ENCODE measurements around the gene TLK2. TPM values are rescaled to one million over a fixed set of nuclear protein-coding genes. Genes with fewer than 3 reads are reported as not detected.
"Not testable (repeated sequence)": the region's sequence is repeated elsewhere in the genome, so short reads cannot be mapped to it uniquely, and the experiment has no call there.

TLK2 gene
- polyA plus RNA-seq, 1 donor from 2014 or later = 63.9 TPM

DNA sequence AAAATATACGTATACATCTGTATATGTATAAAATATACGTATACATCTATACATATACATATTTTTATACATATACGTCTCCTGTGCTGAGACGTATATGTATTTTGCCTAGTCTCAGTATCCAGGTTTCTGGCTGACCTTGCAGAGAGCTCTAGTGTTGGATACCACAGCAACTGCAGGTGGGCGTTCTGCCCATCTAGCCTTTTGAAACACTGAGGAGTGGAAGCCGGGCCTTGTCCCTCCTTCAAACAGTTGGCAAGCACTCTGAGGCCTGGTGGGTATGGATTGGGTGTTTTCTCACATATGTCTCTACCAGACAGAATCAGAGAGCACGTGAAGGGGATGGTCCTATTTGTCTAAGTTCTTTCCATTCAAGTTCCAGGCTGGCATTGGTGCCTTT lies 109.5 kb downstream of the TLK2 start:
- Histone ChIP-seq H3K79me2 (replicated peaks; ENCODE audit: insufficient read depth, low read length) (no peaks in the 10 kb centered on the region), H4K20me1 (ENCODE audit: insufficient read depth) (no peaks in the 10 kb centered on the region), H3K27ac (ENCODE audit: low read length) (no peak overlapping the region), H3K27me3 (ENCODE audit: insufficient read depth, low read depth, low read length) (no peaks in the 10 kb centered on the region), H3K4me2 (ENCODE audit: low read length) (no peak overlapping the region), H3K9me2 (ENCODE audit: insufficient read depth, low read length) (no peaks in the 10 kb centered on the region), H3K4me3 (ENCODE audit: low read length) (no peak overlapping the region), H3F3A (ENCODE audit: insufficient read depth, low read length, poor library complexity, severe bottlenecking) (no peaks in the 10 kb centered on the region), H3K9me3 (ENCODE audit: low read length) (no peaks in the 10 kb centered on the region), H3K36me3 (ENCODE audit: insufficient read depth, low read length) (peaks cover 4% of the 10 kb centered on the region), H3K9ac (ENCODE audit: low read length) (no peak overlapping the region), H2AFZ (ENCODE audit: low read depth, low read length) (no peak overlapping the region)
- TF ChIP-seq POLR2AphosphoS5 (IDR thresholded peaks at IDR 0.05) (no peak), EZH2 (IDR thresholded peaks at IDR 0.05; ENCODE audit: borderline replicate concordance, insufficient read depth, low read length, poor library complexity, severe bottlenecking) (no peak), TAF1 (IDR thresholded peaks at IDR 0.05; ENCODE audit: low read depth) (no peak), EP300 (conservative IDR thresholded peaks at IDR 0.05; ENCODE audit: poor library complexity, severe bottlenecking) (no peak)
- TF ChIP-seq, protein P1, sequence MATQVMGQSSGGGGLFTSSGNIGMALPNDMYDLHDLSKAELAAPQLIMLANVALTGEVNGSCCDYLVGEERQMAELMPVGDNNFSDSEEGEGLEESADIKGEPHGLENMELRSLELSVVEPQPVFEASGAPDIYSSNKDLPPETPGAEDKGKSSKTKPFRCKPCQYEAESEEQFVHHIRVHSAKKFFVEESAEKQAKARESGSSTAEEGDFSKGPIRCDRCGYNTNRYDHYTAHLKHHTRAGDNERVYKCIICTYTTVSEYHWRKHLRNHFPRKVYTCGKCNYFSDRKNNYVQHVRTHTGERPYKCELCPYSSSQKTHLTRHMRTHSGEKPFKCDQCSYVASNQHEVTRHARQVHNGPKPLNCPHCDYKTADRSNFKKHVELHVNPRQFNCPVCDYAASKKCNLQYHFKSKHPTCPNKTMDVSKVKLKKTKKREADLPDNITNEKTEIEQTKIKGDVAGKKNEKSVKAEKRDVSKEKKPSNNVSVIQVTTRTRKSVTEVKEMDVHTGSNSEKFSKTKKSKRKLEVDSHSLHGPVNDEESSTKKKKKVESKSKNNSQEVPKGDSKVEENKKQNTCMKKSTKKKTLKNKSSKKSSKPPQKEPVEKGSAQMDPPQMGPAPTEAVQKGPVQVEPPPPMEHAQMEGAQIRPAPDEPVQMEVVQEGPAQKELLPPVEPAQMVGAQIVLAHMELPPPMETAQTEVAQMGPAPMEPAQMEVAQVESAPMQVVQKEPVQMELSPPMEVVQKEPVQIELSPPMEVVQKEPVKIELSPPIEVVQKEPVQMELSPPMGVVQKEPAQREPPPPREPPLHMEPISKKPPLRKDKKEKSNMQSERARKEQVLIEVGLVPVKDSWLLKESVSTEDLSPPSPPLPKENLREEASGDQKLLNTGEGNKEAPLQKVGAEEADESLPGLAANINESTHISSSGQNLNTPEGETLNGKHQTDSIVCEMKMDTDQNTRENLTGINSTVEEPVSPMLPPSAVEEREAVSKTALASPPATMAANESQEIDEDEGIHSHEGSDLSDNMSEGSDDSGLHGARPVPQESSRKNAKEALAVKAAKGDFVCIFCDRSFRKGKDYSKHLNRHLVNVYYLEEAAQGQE (IDR thresholded peaks at IDR 0.05; ENCODE audit: borderline replicate concordance) = no peak

DNA sequence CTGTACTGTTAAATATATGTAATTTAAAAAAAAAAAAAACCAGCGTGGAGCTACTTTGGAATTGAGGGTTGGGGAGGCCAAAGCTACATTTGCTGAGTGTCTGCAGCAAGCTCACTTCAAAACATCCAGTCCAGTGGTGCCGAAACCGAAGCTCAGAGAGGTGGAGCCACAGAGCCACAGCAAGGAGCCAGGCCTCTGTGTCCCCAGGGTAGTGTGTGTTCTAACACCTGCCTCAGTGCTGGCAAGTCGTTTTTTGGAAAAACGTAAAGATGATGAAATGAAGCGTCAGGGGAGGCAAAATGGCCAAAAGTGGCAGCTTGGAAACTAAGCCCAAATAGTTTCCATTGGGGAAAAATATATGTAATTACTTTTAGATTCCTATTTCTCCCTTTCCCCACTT lies 112.7 kb downstream of the TLK2 start:
- no peaks in the 10 kb centered on the region for H3K9me2 ChIP-seq (ENCODE audit: insufficient read depth, low read length)
- no peak overlapping the region for H3K9ac ChIP-seq (ENCODE audit: low read length)
- H3K9me3 ChIP-seq (ENCODE audit: low read length) = peaks cover 5% of the 10 kb centered on the region
- no peaks in the 10 kb centered on the region for H3F3A ChIP-seq (ENCODE audit: insufficient read depth, low read length, poor library complexity, severe bottlenecking)
- H3K36me3 ChIP-seq (ENCODE audit: insufficient read depth, low read length) = peaks cover 9% of the 10 kb centered on the region
- no peak overlapping the region for H3K4me3 ChIP-seq (ENCODE audit: low read length)
- no peak overlapping the region for H3K27ac ChIP-seq (ENCODE audit: low read length)
- no peaks in the 10 kb centered on the region for H3K27me3 ChIP-seq (ENCODE audit: insufficient read depth, low read depth, low read length)
- TF ChIP-seq POLR2AphosphoS5 (IDR thresholded peaks at IDR 0.05) (no peak), MXI1 (conservative IDR thresholded peaks at IDR 0.05; ENCODE audit: poor library complexity, severe bottlenecking) (no peak)
- H3K79me2 ChIP-seq (replicated peaks; ENCODE audit: insufficient read depth, low read length) = no peaks in the 10 kb centered on the region
- no peak overlapping the region for H3K4me2 ChIP-seq (ENCODE audit: low read length)
- no peaks in the 10 kb centered on the region for H4K20me1 ChIP-seq (ENCODE audit: insufficient read depth)
- H2AFZ ChIP-seq (ENCODE audit: low read depth, low read length) = no peak overlapping the region

DNA sequence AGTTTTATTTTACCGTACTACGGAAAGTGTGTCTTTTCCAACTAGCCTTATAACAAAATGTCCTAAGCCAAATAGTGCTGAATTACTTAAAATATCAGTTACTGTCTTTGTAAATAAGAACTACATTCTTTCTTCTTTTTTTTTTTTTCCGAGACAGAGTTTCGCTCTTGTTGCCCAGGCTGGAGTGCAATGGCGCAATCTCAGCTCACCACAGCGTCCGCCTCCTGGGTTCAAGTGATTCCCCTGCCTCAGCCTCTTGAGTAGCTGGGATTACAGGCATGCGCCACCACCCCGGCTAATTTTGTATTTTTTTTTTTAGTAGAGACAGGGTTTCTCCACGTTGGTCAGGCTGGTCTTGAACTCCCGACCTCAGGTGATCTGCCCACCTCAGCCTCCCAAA lies 113.2 kb downstream of the TLK2 start:
- H3K4me2 ChIP-seq (ENCODE audit: low read length); H2AFZ ChIP-seq (ENCODE audit: low read depth, low read length); H3F3A ChIP-seq (ENCODE audit: insufficient read depth, low read length, poor library complexity, severe bottlenecking); H3K9me3 ChIP-seq (ENCODE audit: low read length); H3K27ac ChIP-seq (ENCODE audit: low read length); H3K79me2 ChIP-seq (replicated peaks; ENCODE audit: insufficient read depth, low read length); H3K9ac ChIP-seq (ENCODE audit: low read length); H3K27me3 ChIP-seq (ENCODE audit: insufficient read depth, low read depth, low read length); H3K9me2 ChIP-seq (ENCODE audit: insufficient read depth, low read length); H3K4me3 ChIP-seq (ENCODE audit: low read length); H4K20me1 ChIP-seq (ENCODE audit: insufficient read depth): not testable (repeated sequence)
- peaks cover 14% of the 10 kb centered on the region for H3K36me3 ChIP-seq (ENCODE audit: insufficient read depth, low read length)

Data from neural cell (in vitro differentiated cells).